GM23248 (cell line): ENCODE data around the gene FAM131B. TPM values are rescaled to one million over a fixed set of nuclear protein-coding genes. Genes with fewer than 3 reads are reported as not detected.

Source experiments
- DNase-seq: peaks from one replicate; pipeline ENCODE4 v3.0.0-alpha.2; 2015
- H2AFZ ChIP-seq: fragments of 200-600 bp; sonication (generic); 2 replicates; pipeline ENCODE4 v1.6.1; 2016; ENCODE audit warnings: antibody characterized with exemption
- H3F3A ChIP-seq: fragments of 200-600 bp; sonication (generic); 2 replicates; pipeline ENCODE4 v1.6.1; 2016; ENCODE audit warnings: mild to moderate bottlenecking, antibody characterized with exemption, mixed run types; ENCODE audit not compliant: insufficient read depth
- H3K27ac ChIP-seq: fragments of 200-600 bp; sonication (generic); 2 replicates; pipeline ENCODE4 v1.5.1; 2016; ENCODE audit warnings: mild to moderate bottlenecking
- H3K27me3 ChIP-seq: fragments of 200-600 bp; sonication (generic); replicated peaks from 2 replicates; pipeline ENCODE4 v1.6.1; 2016; ENCODE audit warnings: mild to moderate bottlenecking; ENCODE audit not compliant: insufficient read depth
- H3K36me3 ChIP-seq: fragments of 200-600 bp; sonication (generic); 2 replicates; pipeline ENCODE4 v1.6.1; 2016; ENCODE audit warnings: low read depth, mild to moderate bottlenecking
- H3K4me1 ChIP-seq: fragments of 200-600 bp; sonication (generic); 2 replicates; pipeline ENCODE4 v1.6.1; 2016; ENCODE audit warnings: mild to moderate bottlenecking; ENCODE audit not compliant: insufficient read depth
- H3K4me2 ChIP-seq: fragments of 200-600 bp; sonication (generic); one replicate; pipeline ENCODE4 v1.6.1; 2016; ENCODE audit warnings: mild to moderate bottlenecking; ENCODE audit not compliant: unreplicated experiment
- H3K4me3 ChIP-seq: fragments of 200-600 bp; sonication (generic); 2 replicates; pipeline ENCODE4 v1.5.1; 2016; ENCODE audit warnings: mild to moderate bottlenecking
- H3K79me2 ChIP-seq: fragments of 200-600 bp; sonication (generic); 2 replicates; pipeline ENCODE4 v1.6.1; 2016; ENCODE audit warnings: mild to moderate bottlenecking; ENCODE audit not compliant: insufficient read depth
- H3K9ac ChIP-seq: fragments of 200-600 bp; sonication (generic); 2 replicates; pipeline ENCODE4 v1.6.1; 2016; ENCODE audit warnings: mild to moderate bottlenecking
- H3K9me2 ChIP-seq: fragments of 200-600 bp; sonication (generic); 2 replicates; pipeline ENCODE4 v1.6.1; 2016; ENCODE audit warnings: mixed run types, mild to moderate bottlenecking, moderate library complexity; ENCODE audit not compliant: insufficient read depth
- H3K9me3 ChIP-seq: fragments of 200-600 bp; sonication (generic); one replicate; pipeline ENCODE4 v1.6.1; 2017; ENCODE audit warnings: low read depth
- H4K20me1 ChIP-seq: fragments of 200-600 bp; sonication (generic); 2 replicates; pipeline ENCODE4 v1.6.0; 2016; ENCODE audit not compliant: insufficient read depth
- EZH2 ChIP-seq: fragments of 200-600 bp; sonication (generic); IDR thresholded peaks from 2 replicates; pipeline ENCODE4 v1.6.1; 2018; ENCODE audit warnings: antibody characterized with exemption, mild to moderate bottlenecking; ENCODE audit not compliant: insufficient read depth, poor library complexity, severe bottlenecking
- EZH2phosphoT487 ChIP-seq: fragments of 200-600 bp; sonication (generic); IDR thresholded peaks from 2 replicates; pipeline ENCODE4 v1.6.1; 2018; ENCODE audit warnings: antibody characterized with exemption, moderate library complexity, mild to moderate bottlenecking, low read depth; ENCODE audit not compliant: insufficient read depth
- WGBS, 2 experiments: methylation state at CpG; one replicate each; pipeline ENCODE4 v1.1.6; 2015 to 2017; ENCODE audit warnings: low lambda C conversion rate in 2 of 2, low coverage in 1 of 2; ENCODE audit errors: missing lambda C conversion rate in 2 of 2; 5-methylcytosine and 5-hydroxymethylcytosine counted together
- in situ Hi-C: fragments of 300-500 bp; cut with MboI; formaldehyde crosslinking; loops from 2 replicates; pipeline ENCODE4 v1.15.0; 2020
- polyA plus RNA-seq: library from polyadenylated mRNA; unstranded; fragments of >200 nt; fragmentation: Nextera tagmentation; extraction: Ambion mirVana; gene quantifications from 2 replicates; pipeline ENCODE4 v1.2.1, GENCODE V29; 2016
- total RNA-seq: library from RNA; depleted of rRNA; stranded (reverse); fragments of >200 nt; shearing (Covaris generic); gene quantifications from 2 replicates; pipeline ENCODE4 v1.2.3, GENCODE V29; 2014

FAM131B gene
- total and polyA plus RNA-seq, 2 experiments from 2014 or later = 0.50 to 3.0 TPM

DNA sequence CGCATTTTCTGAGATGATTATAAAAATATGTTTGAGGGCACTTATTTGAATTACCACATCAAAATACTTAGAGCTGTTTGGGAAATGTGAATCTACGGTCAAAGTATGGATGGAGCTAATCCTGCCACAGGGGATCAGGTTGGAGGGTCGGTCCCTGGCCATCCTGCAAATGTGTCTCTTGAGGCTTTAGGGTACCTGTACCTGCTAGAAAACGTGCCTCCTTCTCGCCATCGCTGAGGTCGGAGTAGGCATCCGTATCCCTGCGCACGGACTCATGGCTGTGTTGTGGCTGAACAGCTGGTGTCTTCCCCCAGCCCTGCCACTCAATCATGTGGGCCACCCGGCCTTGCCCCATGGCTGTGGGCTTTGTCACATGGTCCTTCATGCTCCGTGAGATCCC lies 3.9 kb downstream of the FAM131B start:
- H4K20me1 ChIP-seq = no peaks in the 10 kb centered on the region
- no peaks in the 10 kb centered on the region for H3K36me3 ChIP-seq
- in situ Hi-C loops = no loop called here
- no peaks in the 10 kb centered on the region for H3K9me2 ChIP-seq
- H3K4me3 ChIP-seq = no peak overlapping the region
- no peak overlapping the region for H3K4me2 ChIP-seq
- no peak overlapping the region for H3K27ac ChIP-seq
- no peak overlapping the region for H2AFZ ChIP-seq
- H3K27me3 ChIP-seq = peaks cover 19% of the 10 kb centered on the region
- no peaks in the 10 kb centered on the region for H3K4me1 ChIP-seq
- no peaks in the 10 kb centered on the region for H3F3A ChIP-seq
- no peaks in the 10 kb centered on the region for H3K79me2 ChIP-seq
- H3K9ac ChIP-seq = no peak overlapping the region
- 75 to 83% methylated on average over 12 of the region's 12 CpGs for WGBS, 2 experiments
- no peak for DNase-seq
- no peaks in the 10 kb centered on the region for H3K9me3 ChIP-seq
- no peak for TF ChIP-seq EZH2
- no peak for TF ChIP-seq EZH2phosphoT487

- H3K9ac ChIP-seq = no peak overlapping the region
- H3K4me1 ChIP-seq = no peaks in the 10 kb centered on the region
- no peaks in the 10 kb centered on the region for H3K9me3 ChIP-seq
- H3K79me2 ChIP-seq = no peaks in the 10 kb centered on the region
- no peak overlapping the region for H3K27ac ChIP-seq
- no peaks in the 10 kb centered on the region for H3F3A ChIP-seq
- H2AFZ ChIP-seq = no peak overlapping the region
- H3K4me2 ChIP-seq = no peak overlapping the region
- TF ChIP-seq EZH2phosphoT487 = no peak
- no peak for TF ChIP-seq EZH2
- H4K20me1 ChIP-seq = no peaks in the 10 kb centered on the region
- no peak overlapping the region for H3K4me3 ChIP-seq
- in situ Hi-C loops = no loop called here
- no peaks in the 10 kb centered on the region for H3K36me3 ChIP-seq
- peaks cover 10% of the 10 kb centered on the region; the same call in 1 of the 2 replicates for H3K27me3 ChIP-seq
- WGBS, 2 experiments = 76 to 78% methylated on average over 13 of the region's 13 CpGs
- DNase-seq = no peak
- no peaks in the 10 kb centered on the region for H3K9me2 ChIP-seq
These were observed 6.0 kb downstream of the FAM131B start for GRCh38 chr7:143356414-143357050.

GRCh38 chr7:143355450-143356385 lies 6.8 kb downstream of the FAM131B start:
- no peaks in the 10 kb centered on the region for H3K79me2 ChIP-seq
- H3K4me2 ChIP-seq = no peak overlapping the region
- H3K4me1 ChIP-seq = no peaks in the 10 kb centered on the region
- no peak overlapping the region for H2AFZ ChIP-seq
- 72 to 73% methylated on average over 16 of the region's 16 CpGs for WGBS, 2 experiments
- no peaks in the 10 kb centered on the region for H3K9me2 ChIP-seq
- in situ Hi-C loops = no loop called here
- H3K9me3 ChIP-seq = no peaks in the 10 kb centered on the region
- no peak for DNase-seq
- no peaks in the 10 kb centered on the region for H3K36me3 ChIP-seq
- H3K4me3 ChIP-seq = no peak overlapping the region
- H3K27me3 ChIP-seq = peaks cover 5% of the 10 kb centered on the region; the same call in 1 of the 2 replicates
- H3F3A ChIP-seq = no peaks in the 10 kb centered on the region
- no peak overlapping the region for H3K9ac ChIP-seq
- no peak overlapping the region for H3K27ac ChIP-seq
- TF ChIP-seq EZH2 = no peak
- TF ChIP-seq EZH2phosphoT487 = no peak
- no peaks in the 10 kb centered on the region for H4K20me1 ChIP-seq

DNA sequence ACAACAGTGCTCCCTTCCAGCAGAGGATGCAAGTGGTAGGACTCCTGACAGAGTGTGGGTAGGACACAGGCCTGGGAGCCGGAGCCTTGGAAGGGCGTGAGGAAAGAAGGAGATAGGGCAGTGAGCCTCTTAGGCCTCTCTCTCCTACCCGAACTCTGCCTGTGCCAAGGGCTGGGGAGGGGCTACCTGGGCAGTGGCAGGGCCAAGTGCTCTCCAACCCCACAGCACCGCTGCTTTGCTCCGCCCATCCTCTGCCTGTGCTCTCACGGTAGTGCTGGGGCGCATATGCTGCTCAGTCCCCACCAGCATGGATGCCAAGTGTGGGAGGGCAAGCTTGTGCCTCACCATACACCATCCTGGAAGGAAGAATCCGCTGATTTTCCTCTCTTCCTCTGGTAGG lies 7.5 kb downstream of the FAM131B start:
- H3K79me2 ChIP-seq = no peaks in the 10 kb centered on the region
- H3K27me3 ChIP-seq = peaks cover 3% of the 10 kb centered on the region; the same call in 1 of the 2 replicates
- no peaks in the 10 kb centered on the region for H3F3A ChIP-seq
- no peak overlapping the region for H2AFZ ChIP-seq
- H3K27ac ChIP-seq = no peak overlapping the region
- H3K9ac ChIP-seq = no peak overlapping the region
- H3K4me1 ChIP-seq = no peaks in the 10 kb centered on the region
- in situ Hi-C loops = no loop called here
- no peaks in the 10 kb centered on the region for H3K36me3 ChIP-seq
- no peak for TF ChIP-seq EZH2phosphoT487
- TF ChIP-seq EZH2 = no peak
- no peak for DNase-seq
- H3K4me3 ChIP-seq = no peak overlapping the region
- 54 to 55% methylated on average over 8 of the region's 8 CpGs for WGBS, 2 experiments
- H3K4me2 ChIP-seq = no peak overlapping the region
- H3K9me2 ChIP-seq = no peaks in the 10 kb centered on the region
- H3K9me3 ChIP-seq = no peaks in the 10 kb centered on the region
- no peaks in the 10 kb centered on the region for H4K20me1 ChIP-seq
